ENCODE data around the gene FSD1L. TPM values are rescaled to one million over a fixed set of nuclear protein-coding genes. Genes with fewer than 3 reads are reported as not detected.

The FSD1L gene
- total RNA-seq (2022; extraction: Qiagen RNA extraction): 2.9 to 4.6 TPM (median 4.0 TPM) in 5 replicates

GRCh38 chr9:105447814-105448812 is at the start of gene FSD1L:
FSD1L (plus strand) TSS chr9:105448034; CDS start chr9:105448221, 187 bp downstream.

GRCh38 chr9:105557804-105558610 is 110.2 kb downstream of the FSD1L start, which contains the start of gene FKTN:
FKTN (plus strand) TSS chr9:105558131; CDS start chr9:105575033, 16,902 bp downstream.

Other genes starting within 250 kb of the FSD1L start
- 23.0 to 32.6 TPM (median 31.4 TPM) in 5 replicates for gene SLC44A1, start 203.4 kb upstream of the FSD1L start, total RNA-seq (2022; extraction: Qiagen RNA extraction)
- 5.2 to 9.1 TPM (median 7.3 TPM) in 5 replicates for gene FKTN, start 110.1 kb downstream of the FSD1L start, total RNA-seq (2022; extraction: Qiagen RNA extraction)
- gene TAL2, start 214.4 kb downstream of the FSD1L start, total RNA-seq (2022; extraction: Qiagen RNA extraction): 0.17 to 0.53 TPM (median 0.21 TPM) in 5 replicates
- 14.5 to 17.3 TPM (median 16.2 TPM) in 5 replicates for gene TMEM38B, start 246.5 kb downstream of the FSD1L start, total RNA-seq (2022; extraction: Qiagen RNA extraction)